Ishikawa (cell line): Measurements from ENCODE around the gene HOXA7.

ENCODE experiments used
- EP300 ChIP-seq: IDR thresholded peaks from 2 replicates; pipeline ENCODE4 v1.6.1; 2012; ENCODE audit warnings: borderline replicate concordance
- FOXM1 ChIP-seq: IDR thresholded peaks from 2 replicates; pipeline ENCODE4 v1.6.1; 2012; ENCODE audit warnings: low read depth, borderline replicate concordance
- NFIC ChIP-seq: IDR thresholded peaks from 2 replicates; pipeline ENCODE4 v1.6.1; 2012
- RAD21 ChIP-seq: IDR thresholded peaks from 2 replicates; pipeline ENCODE4 v1.6.1; 2012; ENCODE audit warnings: low read depth
- TAF1 ChIP-seq: IDR thresholded peaks from 2 replicates; pipeline ENCODE4 v1.6.1; 2012; ENCODE audit warnings: low read depth, mild to moderate bottlenecking
- YY1 ChIP-seq: IDR thresholded peaks from 2 replicates; pipeline ENCODE4 v1.6.1; 2012; ENCODE audit warnings: low read depth
- ZBTB7A ChIP-seq: IDR thresholded peaks from 2 replicates; pipeline ENCODE4 v1.6.1; 2012; ENCODE audit warnings: low read depth
- TF ChIP-seq, protein P1 (sequence below): IDR thresholded peaks from 2 replicates; pipeline ENCODE4 v1.6.1; 2012
- TF ChIP-seq, protein P2 (sequence below): IDR thresholded peaks from 2 replicates; pipeline ENCODE4 v1.6.1; 2012

DNA sequence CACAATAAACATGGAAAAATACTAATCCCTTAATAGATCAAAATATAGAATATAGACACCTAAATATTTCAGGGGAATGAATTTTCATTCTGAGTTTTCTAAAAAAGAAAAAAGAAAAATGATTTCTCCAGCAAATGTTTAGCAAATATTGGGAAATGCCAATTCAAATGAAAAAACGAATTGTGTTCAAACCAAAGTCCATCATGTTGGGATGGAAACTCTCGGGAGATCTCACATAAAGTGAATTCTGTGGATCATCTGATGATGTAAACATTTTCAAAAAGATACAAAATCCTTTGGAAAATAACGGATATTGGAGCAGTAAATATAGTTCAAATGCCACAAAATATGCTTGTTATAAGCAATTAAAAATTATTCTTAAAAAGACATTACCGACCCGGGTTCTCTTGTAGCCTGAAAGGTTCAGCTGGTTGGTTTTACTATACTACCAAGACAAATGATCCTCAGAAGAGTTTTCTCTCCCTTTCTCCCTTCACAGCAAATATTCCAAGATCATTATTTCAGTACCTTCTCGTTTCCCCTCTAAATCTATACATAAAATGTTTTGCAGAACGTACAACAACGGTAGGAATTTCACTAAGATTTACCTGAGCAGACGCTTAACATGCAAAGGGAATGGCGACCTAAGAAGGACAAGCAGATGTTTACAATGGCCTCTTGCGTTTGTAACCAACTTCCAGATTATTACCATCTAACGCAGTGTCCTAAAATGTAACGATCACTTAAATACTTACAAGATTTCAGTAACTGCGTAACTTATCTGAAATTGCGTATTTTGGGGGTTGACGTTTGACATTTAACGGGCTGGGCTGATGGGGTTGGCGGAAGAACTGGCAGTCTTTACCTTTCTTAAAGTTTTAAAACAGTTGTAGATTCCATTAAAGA lies 40.9 kb upstream of the HOXA7 start:
- TF ChIP-seq RAD21 (no peak), FOXM1 (no peak), NFIC (no peak), EP300 (no peak), TAF1 (no peak), ZBTB7A (no peak), YY1 (no peak)
- TF ChIP-seq, protein P1, sequence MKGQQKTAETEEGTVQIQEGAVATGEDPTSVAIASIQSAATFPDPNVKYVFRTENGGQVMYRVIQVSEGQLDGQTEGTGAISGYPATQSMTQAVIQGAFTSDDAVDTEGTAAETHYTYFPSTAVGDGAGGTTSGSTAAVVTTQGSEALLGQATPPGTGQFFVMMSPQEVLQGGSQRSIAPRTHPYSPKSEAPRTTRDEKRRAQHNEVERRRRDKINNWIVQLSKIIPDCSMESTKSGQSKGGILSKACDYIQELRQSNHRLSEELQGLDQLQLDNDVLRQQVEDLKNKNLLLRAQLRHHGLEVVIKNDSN: no peak
- TF ChIP-seq, protein P2, sequence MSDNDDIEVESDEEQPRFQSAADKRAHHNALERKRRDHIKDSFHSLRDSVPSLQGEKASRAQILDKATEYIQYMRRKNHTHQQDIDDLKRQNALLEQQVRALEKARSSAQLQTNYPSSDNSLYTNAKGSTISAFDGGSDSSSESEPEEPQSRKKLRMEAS: no peak
